DMS79 (cell line): ENCODE results near the gene PTPN2.
"Not testable (repeated sequence)": the region's sequence is repeated elsewhere in the genome, so short reads cannot be mapped to it uniquely, and the experiment has no call there.

ENCODE experiments used
- DNase-seq: peaks from one replicate; lab custom pipeline; 2025; lab: John Stamatoyannopoulos, UW

PTPN2 gene

GRCh38 chr18:12891561-12891960, 7.5 kb upstream of the PTPN2 start:
- no peak for DNase-seq

- no peak for DNase-seq
These were observed 6.9 kb upstream of the PTPN2 start for GRCh38 chr18:12890964-12891363.

GRCh38 chr18:12886498-12887126, 2.6 kb upstream of the PTPN2 start:
- DNase-seq: no peak

- DNase-seq: no peak
These were observed 1.5 kb upstream of the PTPN2 start for GRCh38 chr18:12885500-12885899.

- DNase-seq: no peak
These were observed 628 bp upstream of the PTPN2 start for GRCh38 chr18:12884406-12885323.

GRCh38 chr18:12883372-12883683, 709 bp downstream of the PTPN2 start:
- no peak for DNase-seq

GRCh38 chr18:12882453-12883371, 1.3 kb downstream of the PTPN2 start:
- no peak for DNase-seq

GRCh38 chr18:12880541-12880910, 3.5 kb downstream of the PTPN2 start:
- DNase-seq: no peak

- no peak for DNase-seq
These were observed 4.0 kb downstream of the PTPN2 start for GRCh38 chr18:12879840-12880540.

GRCh38 chr18:12874992-12875391, 9.0 kb downstream of the PTPN2 start:
- not testable (repeated sequence) for DNase-seq

GRCh38 chr18:12873961-12874567, 10.0 kb downstream of the PTPN2 start:
- DNase-seq: not testable (repeated sequence)

GRCh38 chr18:12872408-12872807, 11.6 kb downstream of the PTPN2 start:
- no peak for DNase-seq

GRCh38 chr18:12868576-12868975, 15.5 kb downstream of the PTPN2 start:
- DNase-seq: no peak

GRCh38 chr18:12867441-12868123, 16.5 kb downstream of the PTPN2 start:
- no peak for DNase-seq

- DNase-seq: no peak
These were observed 20.3 kb downstream of the PTPN2 start for GRCh38 chr18:12863687-12864216.

- no peak for DNase-seq
These were observed 21.1 kb downstream of the PTPN2 start for GRCh38 chr18:12862874-12863482.

- DNase-seq: no peak
These were observed 21.6 kb downstream of the PTPN2 start for GRCh38 chr18:12862467-12862866.

- no peak for DNase-seq
These were observed 22.4 kb downstream of the PTPN2 start for GRCh38 chr18:12861637-12862036.

GRCh38 chr18:12860530-12860929, 23.5 kb downstream of the PTPN2 start:
- no peak for DNase-seq

- no peak for DNase-seq
These were observed 25.0 kb downstream of the PTPN2 start for GRCh38 chr18:12858991-12859390.
